ENCODE data around the gene IL16. TPM values are rescaled to one million over a fixed set of nuclear protein-coding genes. Genes with fewer than 3 reads are reported as not detected.

Gene IL16
- total RNA-seq, 1 donor from 2014 or later = 0.05 TPM

DNA sequence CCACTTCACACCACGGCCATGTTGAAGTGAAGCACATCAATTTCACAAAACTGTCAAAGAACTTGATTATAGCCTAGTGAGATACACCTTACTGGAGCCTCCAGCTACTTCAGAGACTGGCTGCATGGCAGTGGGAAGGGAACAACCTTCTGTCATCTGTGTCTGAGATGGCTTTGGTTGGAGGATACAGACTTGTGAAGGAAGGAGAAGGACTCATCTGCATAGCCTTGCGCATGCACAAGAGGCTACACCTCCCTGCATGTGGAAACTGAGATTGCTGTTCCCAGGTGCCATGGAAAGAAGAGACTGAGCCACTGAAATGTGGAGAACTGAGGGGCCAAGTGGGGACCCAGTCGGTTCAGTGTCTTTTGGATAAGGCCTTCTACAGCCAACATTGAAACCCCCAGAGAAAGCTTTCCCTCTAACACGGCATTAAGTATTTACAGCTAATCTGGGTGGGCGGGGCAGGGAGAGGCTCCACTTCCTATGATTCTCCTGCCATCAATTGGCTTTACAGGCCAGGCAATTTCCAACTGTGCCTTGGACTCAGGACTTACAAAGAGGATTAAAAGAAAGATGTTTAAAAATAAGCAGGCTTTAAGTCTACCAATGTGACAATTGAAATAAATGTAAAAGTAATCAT is 58.8 kb downstream of the IL16 start:
- no peak for DNase-seq (ENCODE audit: low read depth)

DNA sequence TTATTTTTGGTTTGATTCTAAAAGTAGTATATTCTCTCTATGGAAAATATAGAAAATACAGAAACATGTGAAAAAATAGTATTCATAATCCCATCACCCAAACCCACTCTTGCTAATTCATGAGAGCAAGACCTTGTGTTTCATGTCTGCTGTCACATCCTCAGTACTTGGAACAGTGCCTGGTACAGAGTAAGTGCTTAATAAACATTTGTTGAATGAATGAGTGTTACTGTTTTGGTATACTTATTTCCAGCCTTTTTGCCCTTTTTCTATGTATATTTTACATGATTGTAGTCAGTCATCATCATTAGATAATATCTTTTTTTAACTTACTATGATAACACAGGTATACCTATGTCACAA is 59.3 kb downstream of the IL16 start:
- no peak for DNase-seq (ENCODE audit: low read depth)

- DNase-seq (ENCODE audit: low read depth) = peak; percentile 29
Measured at GRCh38 chr15:81256916-81257315, 60.2 kb downstream of the IL16 start.

DNA sequence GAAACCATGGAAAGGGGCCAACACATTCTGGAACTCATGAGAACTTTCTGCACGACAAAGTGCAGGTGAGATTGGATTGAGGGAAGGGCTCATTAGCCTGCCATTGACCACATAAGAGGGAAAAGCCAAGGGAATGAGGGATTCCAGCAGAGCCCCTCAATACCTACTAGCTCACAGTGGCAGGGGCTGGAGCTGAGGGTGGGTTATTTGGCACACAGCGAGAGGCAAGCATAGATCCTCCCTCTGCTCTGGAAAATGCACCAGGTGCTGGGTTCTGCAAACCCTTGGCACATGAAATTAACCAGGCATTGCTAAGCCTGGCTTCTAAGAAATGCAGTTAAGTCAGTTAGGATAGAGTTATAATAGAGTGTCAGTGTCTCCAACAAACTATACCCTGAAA is 60.8 kb downstream of the IL16 start:
- DNase-seq (ENCODE audit: low read depth) = no peak

DNA sequence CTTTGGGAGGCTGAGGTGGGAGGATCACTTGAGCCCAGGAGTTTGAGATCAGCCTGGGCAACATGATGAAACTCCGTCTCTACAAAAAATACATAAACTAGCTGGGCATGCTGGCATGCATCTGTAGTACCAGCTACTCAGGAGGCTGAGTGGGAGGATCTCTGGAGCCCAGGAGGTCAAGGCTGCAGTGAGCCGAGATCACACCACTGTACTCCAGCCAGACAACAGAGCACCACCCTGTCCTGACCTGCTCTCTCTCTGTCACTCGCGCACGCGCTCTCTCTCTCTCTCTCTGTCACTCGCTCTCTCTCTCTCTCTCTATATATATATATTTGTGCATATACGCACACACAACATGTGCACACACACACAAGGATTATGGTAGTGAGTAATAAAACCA is 61.8 kb downstream of the IL16 start:
- DNase-seq (ENCODE audit: low read depth) = no peak

- DNase-seq (ENCODE audit: low read depth) = no peak
Measured at GRCh38 chr15:81259760-81260298, 63.1 kb downstream of the IL16 start.

DNA sequence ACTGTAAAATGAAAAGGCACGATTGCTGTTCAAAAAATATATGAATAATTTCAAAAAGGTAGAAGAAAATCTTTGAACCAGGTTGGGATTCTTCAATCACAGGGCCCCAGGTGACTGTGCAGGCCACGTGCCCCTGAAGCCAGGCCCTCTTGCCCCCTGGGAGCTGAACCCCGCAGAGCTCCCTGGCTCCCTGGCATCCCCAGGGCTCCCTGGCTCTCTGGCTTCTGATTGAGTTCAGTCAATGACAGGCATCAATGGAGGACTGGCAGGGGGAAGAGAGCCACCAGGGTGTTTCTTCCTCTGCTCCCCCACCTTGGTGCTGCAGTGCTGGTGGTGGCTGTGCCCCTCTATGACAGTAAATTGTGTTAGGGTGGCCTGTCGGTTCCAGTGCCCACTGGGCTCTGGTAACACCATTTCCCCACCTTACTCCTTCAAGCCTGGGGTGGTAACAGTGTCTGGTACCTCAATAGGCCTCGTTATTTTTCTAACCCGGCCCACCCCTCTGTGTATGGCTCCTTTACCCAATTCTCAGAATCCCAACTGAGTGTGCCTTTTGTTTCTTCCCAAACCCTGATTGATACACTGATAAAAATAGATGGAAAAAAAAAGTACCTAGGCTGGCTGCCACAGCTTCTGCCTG is 64.6 kb downstream of the IL16 start:
- no peak for DNase-seq (ENCODE audit: low read depth)

DNA sequence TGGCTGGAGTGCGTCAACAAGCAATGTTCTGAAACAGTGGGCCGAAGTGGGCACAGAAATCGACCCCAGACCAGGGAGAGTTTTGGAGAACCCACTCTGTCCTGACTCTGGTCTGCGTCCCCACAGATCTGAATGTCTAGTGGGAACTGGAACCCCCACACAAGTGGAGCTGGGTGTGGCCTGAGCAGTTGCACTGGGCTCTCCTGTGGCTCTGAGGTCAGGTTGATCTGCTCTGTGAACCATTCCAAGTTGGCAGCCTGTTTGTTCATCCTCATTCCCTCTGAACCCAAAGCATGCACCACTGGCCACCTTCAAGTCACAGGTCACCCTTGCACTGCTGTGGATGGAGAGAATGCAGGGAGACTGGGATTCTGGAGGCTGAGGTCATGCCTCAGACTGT is 66.8 kb downstream of the IL16 start:
- DNase-seq (ENCODE audit: low read depth) = peak; percentile 9

DNA sequence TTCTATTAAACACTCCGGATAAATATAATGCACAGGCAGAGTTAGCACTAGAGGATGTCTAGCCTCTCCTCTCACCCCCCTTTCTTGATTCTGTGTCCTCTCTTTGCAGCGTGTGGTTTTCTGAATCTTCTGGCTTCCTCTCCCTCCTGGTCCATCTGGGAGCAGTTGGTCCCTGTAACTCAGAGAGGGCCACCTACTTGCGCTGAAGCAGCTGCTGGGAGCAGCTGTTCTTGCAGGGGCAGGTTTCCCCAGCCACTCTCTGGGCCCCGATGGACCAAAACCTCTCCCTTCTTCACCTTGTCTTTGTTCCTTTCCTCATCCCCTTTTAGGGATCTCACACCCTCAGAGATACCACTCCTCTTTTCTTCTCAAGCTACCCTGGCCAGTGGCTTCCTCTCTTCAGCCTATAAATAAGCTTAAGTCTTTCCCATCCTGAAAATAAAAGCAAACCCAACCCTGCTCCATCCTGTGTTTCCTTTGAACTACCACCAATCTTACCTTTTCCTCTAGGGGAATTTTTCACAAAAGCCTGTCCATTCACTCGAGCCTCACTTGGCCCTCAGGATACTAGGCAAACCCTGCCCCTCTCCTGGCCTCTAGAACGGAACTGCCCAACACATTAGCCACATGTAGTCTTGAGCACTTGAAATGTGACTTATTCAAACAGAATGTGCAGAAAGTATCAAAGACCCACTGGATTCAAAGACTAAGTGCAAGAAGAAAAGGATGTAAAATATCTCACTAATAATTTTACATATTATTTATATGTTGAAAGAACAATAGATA is 67.6 kb downstream of the IL16 start:
- no peak for DNase-seq (ENCODE audit: low read depth)

- DNase-seq (ENCODE audit: low read depth) = no peak
Measured at GRCh38 chr15:81265256-81265943, 68.7 kb downstream of the IL16 start.

- DNase-seq (ENCODE audit: low read depth) = peak; percentile 53
Measured at GRCh38 chr15:81265944-81266775, 69.5 kb downstream of the IL16 start.

DNA sequence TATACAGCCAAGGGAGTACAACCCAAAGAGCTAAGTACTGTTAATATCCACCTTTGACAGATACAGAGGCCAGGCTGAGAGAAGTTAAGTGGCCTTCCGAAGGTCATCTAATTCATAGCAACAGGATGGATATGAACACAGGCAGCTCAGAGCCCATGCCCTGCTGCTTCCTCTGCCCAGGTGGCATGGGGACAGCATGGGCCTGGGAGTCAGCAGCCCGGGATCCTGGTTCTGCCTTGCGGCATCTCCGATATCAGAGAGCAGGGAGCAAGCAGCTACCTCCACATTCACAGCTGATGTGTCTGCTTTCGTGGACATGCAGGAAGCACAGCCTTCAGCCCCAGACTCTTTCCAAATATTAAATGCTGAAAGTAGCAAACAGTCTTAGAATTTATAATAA is 71.7 kb downstream of the IL16 start:
- DNase-seq (ENCODE audit: low read depth) = no peak

GRCh38 chr15:81268881-81269601 is 72.4 kb downstream of the IL16 start:
- DNase-seq (ENCODE audit: low read depth) = no peak

DNA sequence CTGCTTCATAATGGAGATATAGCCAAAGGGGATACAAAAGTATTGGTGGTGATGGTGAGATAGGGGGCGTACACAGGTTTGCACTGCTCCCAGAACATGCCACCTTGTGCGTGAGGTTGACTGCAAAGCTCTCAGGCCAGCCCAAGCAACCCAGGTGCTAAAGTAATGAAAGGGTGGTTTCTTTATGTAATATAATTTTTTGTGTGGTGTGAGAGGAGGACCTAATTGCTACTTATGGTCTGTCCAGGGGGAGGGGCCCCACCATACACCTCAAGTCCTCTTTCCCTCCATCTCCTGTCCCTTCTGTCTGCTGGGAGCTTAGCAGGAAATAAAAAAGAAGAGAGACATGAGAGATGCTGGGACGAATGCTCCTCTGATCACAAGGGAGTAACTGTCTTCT is 73.5 kb downstream of the IL16 start:
- no peak for DNase-seq (ENCODE audit: low read depth)

GRCh38 chr15:81270781-81271491 is 74.3 kb downstream of the IL16 start:
- no peak for DNase-seq (ENCODE audit: low read depth)

DNA sequence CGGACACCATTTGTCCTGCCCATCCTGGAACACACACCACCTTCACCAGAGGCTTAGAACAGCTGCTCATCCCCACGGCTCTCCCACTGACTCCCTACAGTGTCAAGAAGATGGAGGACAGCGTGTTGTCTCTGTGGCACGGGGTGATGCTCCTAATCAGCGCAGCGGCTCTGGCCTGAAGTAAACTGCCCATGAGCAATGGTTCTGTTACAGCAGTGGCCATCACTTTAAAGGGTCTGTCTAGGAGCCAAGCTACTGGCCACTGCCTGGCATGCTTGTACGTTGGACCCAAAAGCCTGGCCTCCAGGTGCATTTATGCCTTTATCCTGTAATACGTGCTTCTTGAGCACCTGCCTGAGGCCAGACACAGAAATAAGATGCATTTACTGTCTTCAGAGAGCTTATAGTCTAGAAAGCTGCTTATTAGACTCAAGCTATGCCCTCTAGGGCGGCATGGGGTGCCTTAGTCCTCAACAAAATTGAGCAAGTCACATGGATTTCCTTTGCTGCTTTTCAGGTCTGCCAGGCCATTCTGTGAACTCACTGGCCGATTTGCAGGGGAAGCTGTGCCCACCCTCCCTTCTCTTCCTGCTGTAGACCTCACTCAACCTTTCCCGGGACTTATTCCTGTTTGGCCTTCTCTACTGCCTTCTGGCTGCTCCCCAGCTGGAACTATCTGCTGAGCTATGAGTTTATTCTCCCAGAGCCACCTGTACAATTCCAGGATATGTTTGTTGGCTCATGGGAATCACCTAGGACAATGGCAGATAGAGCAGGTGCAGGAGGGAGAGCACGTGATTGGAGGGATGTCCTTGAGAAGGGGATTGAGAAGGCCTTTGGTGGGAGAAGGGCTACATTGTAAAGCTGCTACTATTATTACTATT is 75.3 kb downstream of the IL16 start:
- no peak for DNase-seq (ENCODE audit: low read depth)

- no peak for DNase-seq (ENCODE audit: low read depth)
Measured at GRCh38 chr15:81273200-81273599, 76.5 kb downstream of the IL16 start.

DNA sequence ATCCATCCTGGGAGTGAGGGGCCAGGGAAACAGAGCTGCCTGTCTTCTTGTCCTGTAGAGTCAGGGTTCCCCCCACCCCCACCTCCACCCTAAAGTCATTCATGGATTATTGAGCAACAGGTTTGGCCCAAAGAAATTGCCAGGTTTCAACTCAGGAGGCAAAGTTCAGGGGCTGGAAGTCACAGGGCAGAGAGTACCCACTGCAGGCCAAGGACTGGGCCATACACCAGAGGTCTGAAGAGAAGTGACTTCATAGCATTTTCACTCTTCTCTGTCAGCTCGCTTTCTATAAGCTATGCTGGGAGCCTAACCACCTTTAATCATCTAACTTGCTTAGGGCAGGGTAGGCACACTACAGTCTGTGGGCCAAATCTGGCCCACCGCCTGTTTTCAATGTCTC is 77.2 kb downstream of the IL16 start:
- DNase-seq (ENCODE audit: low read depth) = no peak

GRCh38 chr15:81274255-81274654 is 77.6 kb downstream of the IL16 start:
- DNase-seq (ENCODE audit: low read depth) = no peak
